NCI-H187 treated with DMSO at 0.1 percent for 48 hours (cell line): ENCODE data around the gene LDB3.

Source experiments
- DNase-seq: peaks from one replicate; lab custom pipeline; 2025; lab: John Stamatoyannopoulos, UW

LDB3 gene

DNA sequence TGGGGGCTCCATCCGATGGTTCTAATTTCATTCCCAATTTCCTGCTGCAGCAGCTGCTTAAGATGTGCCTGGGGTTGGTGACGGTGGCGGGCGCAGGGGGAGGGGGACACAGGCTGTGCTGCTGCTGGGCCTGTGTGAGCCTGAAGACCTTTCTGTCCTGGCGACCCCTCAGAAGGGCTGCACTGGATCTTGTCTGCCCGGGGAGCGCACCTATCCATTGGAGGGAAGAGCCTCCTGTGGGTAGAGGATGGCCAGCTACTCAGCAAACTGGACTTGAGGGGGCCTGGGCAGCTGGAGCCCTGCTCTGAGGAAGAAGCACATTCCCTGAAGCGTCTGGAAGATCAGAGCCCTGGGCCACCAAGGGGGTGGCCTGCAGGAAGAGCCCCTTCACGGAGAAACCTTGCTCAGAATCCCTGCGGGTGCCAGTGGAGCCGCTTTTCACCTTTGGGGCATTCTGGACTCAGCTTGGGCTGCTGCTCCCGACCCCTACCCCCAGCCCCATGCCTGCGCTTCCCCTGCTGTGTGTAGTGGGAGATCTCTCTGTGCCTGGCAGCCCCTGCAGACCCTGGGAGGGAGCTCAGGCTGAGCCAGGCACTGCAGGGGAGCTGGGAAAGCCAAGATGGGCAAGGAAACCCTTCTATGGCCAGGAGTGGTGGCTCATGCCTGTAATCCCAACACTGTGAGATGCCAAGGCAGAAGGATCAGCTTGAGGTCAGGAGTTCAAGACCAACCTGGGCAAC, 17.8 kb downstream of the LDB3 start:
- no peak for DNase-seq

- no peak for DNase-seq
These were observed 18.7 kb downstream of the LDB3 start for GRCh38 chr10:86686972-86687371.

DNA sequence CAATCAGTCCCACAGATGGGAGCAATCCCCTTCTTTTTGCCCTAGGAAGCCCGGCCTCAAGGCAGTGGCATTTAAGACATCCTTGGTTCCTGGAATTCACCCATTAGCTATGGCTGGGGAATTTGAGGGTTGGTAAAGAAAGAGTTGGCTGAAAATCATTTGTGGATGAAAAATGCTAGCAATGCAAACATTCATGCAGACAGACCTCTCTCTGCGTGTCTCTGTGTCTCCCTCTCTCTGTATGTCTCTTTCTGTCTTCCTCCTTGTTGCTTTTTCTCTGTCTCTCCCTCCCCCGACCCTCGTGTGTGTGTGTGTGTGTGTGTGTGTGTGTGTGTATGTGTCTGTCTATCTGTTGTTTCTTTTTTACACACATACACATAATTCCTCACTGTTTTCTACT, 19.4 kb downstream of the LDB3 start:
- no peak for DNase-seq

GRCh38 chr10:86688398-86688921, 20.1 kb downstream of the LDB3 start:
- DNase-seq, result no peak

GRCh38 chr10:86689146-86689545, 20.8 kb downstream of the LDB3 start:
- DNase-seq, result no peak

- DNase-seq, result no peak
These were observed 21.9 kb downstream of the LDB3 start for GRCh38 chr10:86690231-86690630.

DNA sequence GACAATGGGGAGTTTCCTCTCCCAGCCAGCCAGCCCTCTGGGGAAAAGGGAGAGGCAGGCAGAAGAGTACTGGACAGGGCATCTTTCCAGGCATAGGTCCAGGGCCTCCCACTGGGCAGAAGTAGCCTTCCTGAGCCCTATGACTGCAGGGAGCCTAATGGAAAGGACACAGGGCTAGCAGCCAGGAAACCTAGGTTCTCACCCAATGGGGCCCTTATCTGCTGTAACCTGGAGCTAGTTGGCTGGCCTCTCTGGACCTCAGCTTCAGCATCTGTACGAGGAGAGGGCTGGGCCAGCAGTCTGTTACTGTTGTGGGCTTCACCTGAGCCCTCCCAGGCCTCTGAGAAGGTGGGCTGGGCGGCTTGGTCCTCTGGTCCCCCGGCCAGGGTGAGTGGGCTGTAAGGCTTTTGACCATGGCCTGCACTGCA, 22.4 kb downstream of the LDB3 start:
- DNase-seq, result no peak

DNA sequence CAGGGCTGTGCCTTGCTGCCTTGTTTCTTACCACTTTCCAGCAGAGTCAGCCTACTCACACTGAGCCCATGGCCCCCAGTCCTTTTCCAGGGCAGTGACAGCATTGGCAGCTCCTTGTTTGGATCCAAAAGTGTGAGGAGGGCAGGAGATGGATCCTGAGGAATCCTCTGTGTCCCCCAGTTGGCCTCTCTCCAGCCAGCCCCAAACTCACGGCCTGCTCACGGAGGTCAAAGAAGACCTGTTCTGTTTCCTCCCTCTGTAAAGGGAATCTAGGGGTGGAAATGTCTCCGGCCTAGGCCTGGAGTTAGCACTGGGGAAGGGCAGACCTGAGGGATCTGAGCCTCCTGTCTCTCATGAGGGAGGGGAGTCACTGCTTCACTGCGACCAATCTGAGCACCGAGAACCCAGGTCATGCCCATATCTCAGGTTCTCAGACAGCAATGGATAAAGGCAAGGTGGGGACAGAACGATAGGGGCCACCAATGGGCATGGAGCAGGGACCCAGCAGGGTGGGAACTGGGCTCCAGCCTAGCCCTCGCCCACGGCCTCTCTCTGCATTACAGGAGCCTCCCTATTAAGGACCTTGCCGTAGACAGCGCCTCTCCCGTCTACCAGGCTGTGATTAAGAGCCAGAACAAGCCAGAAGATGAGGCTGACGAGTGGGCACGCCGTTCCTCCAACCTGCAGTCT, 23.2 kb downstream of the LDB3 start:
- DNase-seq, result no peak

- DNase-seq, result no peak
These were observed 23.8 kb downstream of the LDB3 start for GRCh38 chr10:86692023-86692514.

GRCh38 chr10:86692664-86693063, 24.4 kb downstream of the LDB3 start:
- DNase-seq, result no peak

GRCh38 chr10:86693275-86693674, 25.0 kb downstream of the LDB3 start:
- no peak for DNase-seq

- DNase-seq, result no peak
These were observed 25.5 kb downstream of the LDB3 start for GRCh38 chr10:86693721-86694369.

GRCh38 chr10:86698207-86698940, 30.1 kb downstream of the LDB3 start:
- no peak for DNase-seq

DNA sequence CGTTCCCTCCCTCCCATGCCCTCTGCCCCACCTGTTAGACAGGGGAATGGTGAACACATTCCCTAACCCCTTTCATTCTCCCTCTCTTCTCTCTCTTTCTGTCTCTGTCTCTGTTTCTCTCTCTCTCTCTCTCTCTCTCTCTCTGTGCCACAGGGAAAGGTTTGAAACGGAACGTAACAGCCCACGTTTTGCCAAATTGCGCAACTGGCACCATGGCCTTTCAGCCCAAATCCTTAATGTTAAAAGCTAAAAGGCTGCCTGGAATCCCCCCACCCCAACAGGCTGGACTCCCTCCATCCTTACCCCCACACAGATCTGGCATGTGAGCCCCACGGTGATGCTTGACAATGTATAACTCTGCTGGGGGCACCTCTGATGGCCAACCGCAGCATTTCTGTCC, 30.8 kb downstream of the LDB3 start:
- DNase-seq, result no peak

DNA sequence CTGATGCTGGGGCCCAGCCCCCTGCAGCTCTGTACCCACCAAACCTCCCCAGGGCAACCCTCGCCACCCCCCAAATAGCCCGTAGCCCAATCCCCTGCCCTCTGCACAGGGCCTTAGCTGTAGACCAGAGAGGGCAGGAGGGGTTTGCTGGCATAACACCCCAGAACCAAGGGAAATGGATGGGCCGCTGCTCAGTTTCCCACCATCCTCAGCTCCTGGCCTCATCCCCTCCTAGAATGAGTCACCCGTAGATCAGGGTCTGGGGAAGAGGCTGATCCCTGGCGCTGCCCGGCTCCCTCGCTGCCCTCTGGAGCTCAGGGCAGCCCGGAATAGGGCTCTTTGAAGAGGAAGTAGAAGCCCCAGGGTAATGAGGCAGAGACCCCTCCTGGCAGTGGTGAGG, 31.2 kb downstream of the LDB3 start:
- DNase-seq, result no peak

- DNase-seq, result no peak
These were observed 31.9 kb downstream of the LDB3 start for GRCh38 chr10:86699991-86700840.

GRCh38 chr10:86700851-86701617, 32.7 kb downstream of the LDB3 start:
- DNase-seq, result no peak

- DNase-seq, result no peak
These were observed 34.9 kb downstream of the LDB3 start for GRCh38 chr10:86703176-86703575.

- DNase-seq, result no peak
These were observed 36.8 kb downstream of the LDB3 start for GRCh38 chr10:86705139-86705538.

DNA sequence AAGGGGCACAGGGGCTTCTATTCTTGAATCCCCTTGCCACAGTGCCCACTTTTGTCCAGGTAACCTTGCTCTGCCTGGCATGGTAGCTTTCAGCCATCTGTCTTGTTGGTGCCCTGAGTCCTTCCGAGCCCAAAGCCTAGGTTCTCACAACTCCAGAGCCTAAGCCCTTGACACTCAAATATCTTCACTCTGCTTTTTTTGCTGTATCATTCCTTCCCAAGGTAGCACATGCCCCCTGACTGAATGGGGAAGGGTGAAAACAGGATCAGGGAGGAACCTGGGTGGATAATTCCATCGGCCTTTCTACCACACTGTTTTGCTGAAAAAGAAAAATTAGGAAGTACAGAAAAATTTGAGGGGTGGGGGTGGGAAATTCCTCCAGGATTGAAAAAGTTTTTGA, 37.6 kb downstream of the LDB3 start:
- DNase-seq, result no peak
